A673 (cell line): ENCODE measurements around the gene SEMA3A.

Source experiments
- CTCF ChIP-seq: fragments of 300-800, 200-600 bp; sonication (generic); conservative IDR thresholded peaks from 2 replicates; pipeline ENCODE4 v1.5.1; 2017; ENCODE audit warnings: low read depth, mild to moderate bottlenecking, antibody characterized with exemption, low read length, moderate library complexity, mixed read lengths
- EZH2 ChIP-seq: fragments of 200-600 bp; sonication (generic); IDR thresholded peaks from 2 replicates; pipeline ENCODE4 v1.6.1; 2017; ENCODE audit warnings: borderline replicate concordance, low read depth, mild to moderate bottlenecking, mixed read lengths, antibody characterized with exemption, low read length; ENCODE audit not compliant: poor library complexity, severe bottlenecking

DNA sequence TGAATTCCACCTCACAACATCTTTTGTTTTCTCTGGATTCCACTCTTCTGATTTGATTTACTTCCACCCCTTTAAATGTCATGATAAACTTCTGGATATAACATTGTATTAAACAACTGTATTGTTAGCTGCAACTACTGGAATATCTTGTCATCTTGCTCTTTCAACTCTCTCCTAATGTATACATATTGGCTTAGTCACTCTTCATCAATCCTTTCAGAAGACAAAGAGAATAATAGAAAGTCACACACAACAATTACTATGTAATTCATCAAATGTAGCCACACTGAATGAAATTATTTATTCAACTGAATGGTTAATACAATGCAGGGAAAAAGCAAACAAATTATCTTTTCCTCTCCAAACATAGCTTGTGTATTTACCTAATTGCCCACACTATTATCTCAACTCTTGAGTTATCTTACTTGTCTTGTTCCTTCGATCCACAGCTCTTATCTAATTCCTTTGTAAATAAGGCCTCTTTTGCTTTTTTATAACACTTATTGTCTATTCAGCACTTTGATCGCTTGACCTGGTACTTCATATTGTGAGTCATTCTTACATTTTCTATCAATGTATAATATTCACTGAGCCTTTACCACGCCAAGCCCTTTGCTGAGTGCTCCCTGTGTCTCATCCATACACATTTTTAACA lies 16.7 kb downstream of the SEMA3A start:
- TF ChIP-seq CTCF = no peak
- TF ChIP-seq EZH2 = no peak
